AG04449 (cell line): Measurements from ENCODE around the gene NANOS3.
A peak's percentile ranks its signal among the peaks of the same experiment; 100 is the strongest.

Experiments used
- CTCF ChIA-PET: fragments of 350-600 bp; formaldehyde crosslinking; extraction: SDS; loops from one replicate; lab custom pipeline; 2021; ENCODE audit warnings: antibody characterized with exemption; lab: Yijun Ruan, JAX
- POLR2A ChIA-PET: fragments of 400-600, 350-600 bp; formaldehyde crosslinking; extraction: SDS; loops from one replicate; lab custom pipeline; 2020; ENCODE audit warnings: antibody characterized with exemption, inconsistent platforms; lab: Yijun Ruan, JAX
- DNase-seq: peaks from one replicate; pipeline ENCODE4 v3.0.0-alpha.2; 2010; ENCODE audit warnings: low read depth, low spot score
- H3K4me3 ChIP-seq: 2 replicates; pipeline ENCODE4 v1.5.1; 2011; ENCODE audit warnings: low read depth, mild to moderate bottlenecking, control low read depth, low read length
- CTCF ChIP-seq: IDR thresholded peaks from one replicate; pipeline ENCODE4 v1.5.1; 2011; ENCODE audit warnings: mild to moderate bottlenecking, moderate library complexity, low read length, control low read depth, inconsistent platforms; ENCODE audit not compliant: insufficient read depth; ENCODE audit errors: missing control alignments

Gene NANOS3

GRCh38 chr19:13877303-13877702 lies 369 bp downstream of the NANOS3 start:
- ChIA-PET POLR2A (no interaction called here), CTCF (interaction anchor here (1.0 to 13.2 kb wide), 5 partner anchors 93 to 260 kb away, joined by 5 to 184 read pairs (median 6); partner anchors contain the start of gene MISP3)
- DNase-seq = no peak
- TF ChIP-seq CTCF = no peak
- H3K4me3 ChIP-seq = no peak overlapping the region

- peak; percentile 95 for TF ChIP-seq CTCF
- ChIA-PET CTCF (interaction anchor here (0.6 to 13.2 kb wide), 55 partner anchors 8 to 676 kb away, joined by 3 to 184 read pairs (median 4); partner anchors contain the start of genes ASF1B, C19orf67, DCAF15 and IL27RA), POLR2A (no interaction called here)
- peak overlapping the region; percentile 31 for H3K4me3 ChIP-seq
- peak; percentile 51 for DNase-seq
Observed at GRCh38 chr19:13880059-13881043, 3.4 kb downstream of the NANOS3 start.

GRCh38 chr19:13881251-13881691 lies 4.3 kb downstream of the NANOS3 start:
- no peak for DNase-seq
- TF ChIP-seq CTCF = no peak
- ChIA-PET CTCF (interaction anchor here (0.6 to 13.2 kb wide), 32 partner anchors 9 to 553 kb away, joined by 3 to 184 read pairs (median 4); partner anchors contain the start of genes ASF1B, C19orf67, IL27RA and MISP3), POLR2A (interaction anchor here (0.5 kb wide), 1 partner anchor 10 kb away, joined by 3 read pairs; no protein-coding TSS in a partner anchor)
- no peak overlapping the region for H3K4me3 ChIP-seq

- POLR2A ChIA-PET = interaction anchor here (0.5 kb wide), 1 partner anchor 9 kb away, joined by 3 read pairs; no protein-coding TSS in a partner anchor
- H3K4me3 ChIP-seq = no peak overlapping the region
- no peak for DNase-seq
- no peak for TF ChIP-seq CTCF
- CTCF ChIA-PET = interaction anchor here (0.5 to 13.2 kb wide), 20 partner anchors 9 to 255 kb away, joined by 3 to 184 read pairs (median 4); partner anchors contain the start of genes ASF1B, C19orf67, IL27RA and MISP3
Observed at GRCh38 chr19:13881692-13882418, 4.9 kb downstream of the NANOS3 start.

GRCh38 chr19:13882419-13882795 lies 5.5 kb downstream of the NANOS3 start:
- no peak for TF ChIP-seq CTCF
- no peak for DNase-seq
- ChIA-PET POLR2A (no interaction called here), CTCF (interaction anchor here (0.5 to 13.2 kb wide), 15 partner anchors 9 to 254 kb away, joined by 3 to 184 read pairs (median 4); partner anchors contain the start of genes ASF1B, C19orf67, IL27RA and MISP3)
- H3K4me3 ChIP-seq = no peak overlapping the region
